Neural cell (in vitro differentiated cells): ENCODE results near the gene GTF2I.
"Not testable (repeated sequence)": the region's sequence is repeated elsewhere in the genome, so short reads cannot be mapped to it uniquely, and the experiment has no call there.

Source experiments
- CTCF ChIP-seq: fragments of 450-650 bp; IDR thresholded peaks from 2 replicates; pipeline ENCODE4 v1.5.1; 2014; ENCODE audit warnings: antibody characterized with exemption, mild to moderate bottlenecking, moderate library complexity; ENCODE audit not compliant: poor library complexity, severe bottlenecking
- EZH2 ChIP-seq: fragments of 200-600, 300-800 bp; shearing (Covaris generic), sonication (generic); IDR thresholded peaks from 2 replicates; pipeline ENCODE4 v1.6.1; 2014; ENCODE audit warnings: antibody characterized with exemption, low read length, borderline replicate concordance, mild to moderate bottlenecking; ENCODE audit not compliant: insufficient read depth, poor library complexity, severe bottlenecking
- MXI1 ChIP-seq: fragments of 450-650 bp; conservative IDR thresholded peaks from 2 replicates; pipeline ENCODE4 v1.6.1; 2014; ENCODE audit warnings: antibody characterized with exemption, mild to moderate bottlenecking; ENCODE audit not compliant: poor library complexity, severe bottlenecking
- POLR2AphosphoS5 ChIP-seq: IDR thresholded peaks from 2 replicates; pipeline ENCODE4 v1.6.1; 2012
- TAF1 ChIP-seq: IDR thresholded peaks from 2 replicates; pipeline ENCODE4 v1.6.1; 2012; ENCODE audit warnings: low read depth

GRCh38 chr7:74797848-74798622 lies 140.5 kb downstream of the GTF2I start:
- TF ChIP-seq MXI1, EZH2, CTCF, POLR2AphosphoS5, TAF1: not testable (repeated sequence)
